Measurements from ENCODE around the gene RPP25L.

RPP25L gene

DNA sequence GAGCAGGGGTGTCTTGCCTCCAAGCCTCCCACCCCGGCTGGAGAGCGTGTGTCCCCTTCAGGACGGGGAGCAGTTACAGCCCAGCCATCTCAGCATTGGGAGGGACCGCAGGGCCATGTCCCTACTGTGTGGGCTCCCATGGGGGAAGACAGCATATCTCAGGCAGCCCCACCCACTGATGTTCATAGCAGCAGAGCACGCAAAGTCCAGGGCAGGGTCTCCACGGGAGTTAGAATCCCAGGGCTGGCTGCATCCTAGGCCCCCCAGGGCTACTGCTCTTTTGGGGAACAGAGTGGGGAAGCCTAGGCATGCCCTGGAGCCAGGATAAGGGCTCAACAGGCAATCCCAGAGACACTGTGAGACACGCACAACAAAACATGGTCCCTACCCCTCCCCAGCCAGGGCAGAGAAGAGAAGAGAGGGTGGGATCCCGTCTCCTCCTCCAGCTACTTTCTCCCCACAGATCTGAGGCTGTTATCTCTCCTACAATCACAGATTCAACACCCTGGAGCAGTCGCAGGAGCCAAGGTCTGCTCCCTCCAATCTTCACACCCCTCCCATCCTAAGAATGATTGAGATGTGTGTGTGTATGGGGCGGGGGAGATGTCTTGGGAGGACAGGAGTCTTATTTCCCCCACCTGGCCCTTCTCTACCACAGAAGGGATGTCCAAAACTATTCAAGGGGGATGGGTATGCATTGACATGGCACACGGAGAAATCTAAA is 25.8 kb downstream of the RPP25L start:
- TF ChIP-seq, protein P1, sequence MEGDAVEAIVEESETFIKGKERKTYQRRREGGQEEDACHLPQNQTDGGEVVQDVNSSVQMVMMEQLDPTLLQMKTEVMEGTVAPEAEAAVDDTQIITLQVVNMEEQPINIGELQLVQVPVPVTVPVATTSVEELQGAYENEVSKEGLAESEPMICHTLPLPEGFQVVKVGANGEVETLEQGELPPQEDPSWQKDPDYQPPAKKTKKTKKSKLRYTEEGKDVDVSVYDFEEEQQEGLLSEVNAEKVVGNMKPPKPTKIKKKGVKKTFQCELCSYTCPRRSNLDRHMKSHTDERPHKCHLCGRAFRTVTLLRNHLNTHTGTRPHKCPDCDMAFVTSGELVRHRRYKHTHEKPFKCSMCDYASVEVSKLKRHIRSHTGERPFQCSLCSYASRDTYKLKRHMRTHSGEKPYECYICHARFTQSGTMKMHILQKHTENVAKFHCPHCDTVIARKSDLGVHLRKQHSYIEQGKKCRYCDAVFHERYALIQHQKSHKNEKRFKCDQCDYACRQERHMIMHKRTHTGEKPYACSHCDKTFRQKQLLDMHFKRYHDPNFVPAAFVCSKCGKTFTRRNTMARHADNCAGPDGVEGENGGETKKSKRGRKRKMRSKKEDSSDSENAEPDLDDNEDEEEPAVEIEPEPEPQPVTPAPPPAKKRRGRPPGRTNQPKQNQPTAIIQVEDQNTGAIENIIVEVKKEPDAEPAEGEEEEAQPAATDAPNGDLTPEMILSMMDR (IDR thresholded peaks at IDR 0.05; ENCODE audit: extremely low read depth, insufficient read depth, missing control alignments): no peak
- in situ Hi-C loops (cut with MboI; ENCODE audit: low pct_unique_long_range_greater_than_20kb, low sequenced_read_pairs, unreplicated experiment): loop anchor here (25.0 kb wide), 1 partner anchor 149 kb away; no protein-coding TSS in a partner anchor
- no peak for DNase-seq (ENCODE audit: low spot score)

DNA sequence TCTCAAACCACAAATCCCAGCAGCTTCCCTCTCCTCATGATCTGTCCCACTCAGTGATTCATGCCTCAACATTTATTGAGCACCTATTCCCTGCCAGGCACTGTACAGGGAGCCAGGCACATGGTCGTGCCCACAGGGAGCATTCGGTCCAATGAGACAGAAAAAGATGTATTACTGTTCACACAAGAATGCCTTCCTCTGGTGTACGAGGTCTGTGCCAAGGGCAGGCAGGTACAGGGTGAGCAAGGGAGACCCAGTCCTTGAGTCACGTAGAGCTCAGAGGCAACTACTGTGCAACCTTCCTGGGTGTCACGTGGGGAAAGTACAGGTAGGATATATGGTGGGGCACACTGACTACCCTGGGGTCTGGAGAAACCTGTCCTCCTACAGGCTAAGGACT is 26.9 kb downstream of the RPP25L start:
- in situ Hi-C loops (cut with MboI; ENCODE audit: low pct_unique_long_range_greater_than_20kb, low sequenced_read_pairs, unreplicated experiment): loop anchor here (25.0 kb wide), 1 partner anchor 148 kb away; no protein-coding TSS in a partner anchor
- DNase-seq (ENCODE audit: low spot score): no peak
- TF ChIP-seq, protein P1 (IDR thresholded peaks at IDR 0.05; ENCODE audit: extremely low read depth, insufficient read depth, missing control alignments): no peak

DNA sequence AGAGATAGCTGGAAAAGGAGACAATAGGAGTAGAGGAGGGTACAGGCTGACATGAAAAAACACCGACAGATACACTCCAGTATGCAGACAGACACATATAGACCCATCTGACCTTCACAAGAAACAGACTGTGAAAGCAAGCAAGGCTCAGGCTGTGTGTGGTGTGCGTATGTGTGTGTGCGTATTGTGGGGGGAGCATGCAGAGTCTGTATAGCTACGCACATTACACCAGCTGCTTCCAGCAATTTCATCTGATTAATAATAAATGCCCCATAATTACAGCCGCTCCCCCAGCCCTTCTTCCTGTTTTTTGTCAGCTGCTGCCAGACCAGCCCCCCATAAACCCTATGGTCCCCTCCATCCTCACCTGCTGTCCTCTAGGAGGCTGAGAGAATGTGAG is 29.1 kb downstream of the RPP25L start:
- no peak for DNase-seq (ENCODE audit: low spot score)
- in situ Hi-C loops (cut with MboI; ENCODE audit: low pct_unique_long_range_greater_than_20kb, low sequenced_read_pairs, unreplicated experiment): loop anchor here (25.0 kb wide), 1 partner anchor 145 kb away; no protein-coding TSS in a partner anchor
- TF ChIP-seq, protein P1 (IDR thresholded peaks at IDR 0.05; ENCODE audit: extremely low read depth, insufficient read depth, missing control alignments): no peak

DNA sequence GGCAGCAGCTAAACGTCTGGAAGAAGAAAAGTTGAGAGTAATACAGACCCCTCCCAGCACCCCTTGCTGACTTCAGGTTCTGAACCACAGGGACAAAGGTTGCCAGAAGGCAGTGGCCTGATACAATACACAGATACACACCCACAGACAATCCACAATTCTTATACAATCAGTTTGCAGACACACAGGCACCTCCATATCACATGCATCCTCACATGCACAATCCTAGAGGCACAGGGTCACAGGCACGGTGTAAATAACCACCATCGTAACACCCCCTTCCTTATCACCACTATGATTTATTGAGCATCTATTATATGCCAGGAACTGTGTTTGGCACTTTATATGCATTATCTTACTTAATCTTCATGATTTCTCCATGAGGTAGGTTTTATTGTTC is 30.6 kb downstream of the RPP25L start:
- in situ Hi-C loops (cut with MboI; ENCODE audit: low pct_unique_long_range_greater_than_20kb, low sequenced_read_pairs, unreplicated experiment): loop anchor here (25.0 kb wide), 1 partner anchor 144 kb away; no protein-coding TSS in a partner anchor
- TF ChIP-seq, protein P1 (IDR thresholded peaks at IDR 0.05; ENCODE audit: extremely low read depth, insufficient read depth, missing control alignments): no peak
- no peak for DNase-seq (ENCODE audit: low spot score)

DNA sequence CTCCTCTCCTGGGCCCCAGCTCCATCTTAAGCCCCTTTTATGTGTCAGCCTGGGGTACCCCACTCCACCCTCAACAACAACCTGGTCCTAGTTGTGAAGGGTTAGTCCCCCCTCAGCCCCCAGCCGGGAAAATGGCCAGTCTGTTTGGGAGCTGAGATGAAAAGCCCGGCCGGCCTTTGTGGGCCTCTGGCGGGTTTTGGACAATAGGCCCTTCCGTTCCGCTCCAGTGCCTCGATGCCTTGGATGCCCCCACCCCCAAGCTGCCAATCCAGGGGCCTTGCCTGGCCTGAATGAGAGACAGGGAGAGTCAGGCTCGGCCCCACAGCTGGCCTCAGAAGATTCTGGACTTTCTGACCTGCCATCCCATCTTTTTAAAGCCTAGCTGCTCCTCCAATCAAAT is 31.5 kb downstream of the RPP25L start:
- in situ Hi-C loops (cut with MboI; ENCODE audit: low pct_unique_long_range_greater_than_20kb, low sequenced_read_pairs, unreplicated experiment): loop anchor here (25.0 kb wide), 1 partner anchor 143 kb away; no protein-coding TSS in a partner anchor
- TF ChIP-seq, protein P1 (IDR thresholded peaks at IDR 0.05; ENCODE audit: extremely low read depth, insufficient read depth, missing control alignments): no peak
- DNase-seq (ENCODE audit: low spot score): no peak

DNA sequence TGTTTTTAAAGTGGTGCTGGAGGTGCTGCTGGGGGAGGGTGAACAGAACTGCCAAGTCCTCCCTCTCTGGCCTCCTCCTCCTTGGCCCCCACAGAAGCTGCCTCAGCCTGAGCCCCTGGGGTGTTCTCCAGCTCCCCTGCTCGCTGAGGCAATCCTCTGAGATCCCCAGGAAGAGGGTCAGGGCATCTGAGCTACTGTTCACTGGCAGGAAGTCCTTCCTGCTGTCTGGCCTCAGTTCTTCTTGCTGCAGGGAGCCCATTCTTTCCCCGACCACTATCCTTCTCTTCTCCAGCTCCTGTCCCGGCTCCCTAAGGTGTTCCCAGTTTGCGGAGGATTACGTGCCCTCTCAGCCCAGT is 32.1 kb downstream of the RPP25L start:
- no peak for DNase-seq (ENCODE audit: low spot score)
- in situ Hi-C loops (cut with MboI; ENCODE audit: low pct_unique_long_range_greater_than_20kb, low sequenced_read_pairs, unreplicated experiment): loop anchor here (25.0 kb wide), 1 partner anchor 142 kb away; no protein-coding TSS in a partner anchor
- TF ChIP-seq, protein P1 (IDR thresholded peaks at IDR 0.05; ENCODE audit: extremely low read depth, insufficient read depth, missing control alignments): no peak
